Activated CD4-positive, CD25-positive, alpha-beta regulatory T cell treated with anti-CD3 and anti-CD28 coated beads, Interleukin-2, amount 50 U/mL, for 24 hours (primary cell): ENCODE measurements around the gene TMTC2.
A peak's percentile ranks its signal among the peaks of the same experiment; 100 is the strongest.

Experiments
- ATAC-seq, 2 donors: fragments of 150-1000 bp; cut with Tn5 transposase; one replicate each; pipeline ENCODE4 v1.10.0; 2021; ENCODE audit warnings: mild to moderate bottlenecking in 1 of 2, moderate library complexity in 1 of 2

TMTC2 gene

GRCh38 chr12:82686168-82687020 lies at the start of gene TMTC2:
Gene TMTC2, plus strand, starts transcription at chr12:82686906.
- peak; percentile 92 to 93 for ATAC-seq

DNA sequence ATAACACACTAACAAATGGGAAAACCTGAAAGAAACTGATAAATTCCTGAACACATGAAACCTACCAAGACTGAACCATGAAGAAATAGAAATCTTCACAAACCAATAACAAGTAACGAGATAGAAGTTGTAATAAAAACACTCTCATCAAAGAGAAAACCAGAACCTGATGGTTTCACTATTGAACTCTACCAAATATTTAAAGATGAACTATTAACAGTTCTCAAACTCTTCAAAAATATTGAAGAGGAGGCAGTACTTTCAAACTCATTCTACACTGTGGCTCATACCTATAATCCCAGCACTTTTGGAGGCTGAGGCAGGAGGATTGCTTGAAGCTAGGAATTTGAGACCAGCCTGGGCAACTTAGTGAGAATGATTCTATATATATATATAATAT lies 48.4 kb upstream of the TMTC2 start:
- ATAC-seq, result no peak

GRCh38 chr12:82644896-82645295 lies 41.8 kb upstream of the TMTC2 start:
- no peak for ATAC-seq

- ATAC-seq, result no peak
These were observed 41.3 kb upstream of the TMTC2 start for GRCh38 chr12:82645414-82645813.

- no peak for ATAC-seq
These were observed 38.9 kb upstream of the TMTC2 start for GRCh38 chr12:82647853-82648252.

- ATAC-seq, result no peak
These were observed 38.3 kb upstream of the TMTC2 start for GRCh38 chr12:82648259-82648909.

DNA sequence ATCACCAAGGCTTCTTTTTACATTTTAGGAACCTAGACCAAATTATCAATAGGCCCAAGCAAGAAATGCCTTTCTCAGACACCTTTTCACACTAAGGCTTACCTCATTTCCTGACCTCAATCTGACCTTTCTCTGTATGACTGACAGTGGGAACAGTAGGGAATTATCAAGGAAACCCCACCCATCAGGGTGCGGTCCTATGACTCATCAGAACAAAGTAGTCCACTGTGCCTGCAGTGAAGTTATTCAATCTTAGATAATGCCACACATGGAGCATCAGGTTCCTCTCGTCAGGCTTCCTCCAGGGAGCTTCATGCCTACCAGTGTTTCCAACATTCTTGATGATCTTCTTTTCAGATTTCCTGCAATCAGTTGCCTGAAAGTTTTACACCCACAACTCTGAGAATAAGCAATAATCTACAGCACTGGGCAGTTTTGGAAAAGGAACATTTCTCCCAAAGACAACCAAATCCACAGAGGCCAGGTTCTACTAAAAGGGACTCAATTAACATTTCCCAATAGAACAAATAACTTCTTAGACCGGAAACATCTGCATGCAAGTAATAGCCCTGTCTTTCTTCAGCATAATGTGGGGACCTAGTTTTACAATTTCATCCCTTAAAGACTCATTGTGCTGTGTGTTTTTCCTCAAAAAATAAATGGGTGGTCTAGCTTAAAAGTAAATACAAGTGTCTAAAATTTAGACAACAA lies 35.9 kb upstream of the TMTC2 start:
- ATAC-seq, result peak; percentile 30 to 32

- no peak for ATAC-seq
These were observed 35.2 kb upstream of the TMTC2 start for GRCh38 chr12:82651489-82651888.

- ATAC-seq, result no peak
These were observed 34.6 kb upstream of the TMTC2 start for GRCh38 chr12:82652071-82652470.

DNA sequence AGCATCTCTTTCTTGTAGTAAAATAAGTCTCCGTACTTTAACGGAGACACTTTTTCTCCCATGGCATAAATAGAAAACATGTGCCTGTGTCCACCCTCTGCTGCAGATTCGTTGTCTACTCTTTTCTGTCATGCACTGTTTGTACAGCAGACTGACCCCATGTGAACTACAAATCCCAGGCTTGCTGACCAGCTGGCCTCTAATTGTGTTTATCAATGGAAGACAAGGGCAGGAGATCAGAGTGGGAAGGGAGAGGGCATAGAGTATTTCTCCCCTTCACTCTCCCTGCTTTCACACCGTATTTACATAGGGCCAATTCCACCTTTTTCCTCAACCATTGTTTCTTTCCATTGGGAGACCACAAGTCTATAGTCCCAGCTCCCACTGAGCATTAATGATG lies 31.0 kb upstream of the TMTC2 start:
- ATAC-seq, result no peak

DNA sequence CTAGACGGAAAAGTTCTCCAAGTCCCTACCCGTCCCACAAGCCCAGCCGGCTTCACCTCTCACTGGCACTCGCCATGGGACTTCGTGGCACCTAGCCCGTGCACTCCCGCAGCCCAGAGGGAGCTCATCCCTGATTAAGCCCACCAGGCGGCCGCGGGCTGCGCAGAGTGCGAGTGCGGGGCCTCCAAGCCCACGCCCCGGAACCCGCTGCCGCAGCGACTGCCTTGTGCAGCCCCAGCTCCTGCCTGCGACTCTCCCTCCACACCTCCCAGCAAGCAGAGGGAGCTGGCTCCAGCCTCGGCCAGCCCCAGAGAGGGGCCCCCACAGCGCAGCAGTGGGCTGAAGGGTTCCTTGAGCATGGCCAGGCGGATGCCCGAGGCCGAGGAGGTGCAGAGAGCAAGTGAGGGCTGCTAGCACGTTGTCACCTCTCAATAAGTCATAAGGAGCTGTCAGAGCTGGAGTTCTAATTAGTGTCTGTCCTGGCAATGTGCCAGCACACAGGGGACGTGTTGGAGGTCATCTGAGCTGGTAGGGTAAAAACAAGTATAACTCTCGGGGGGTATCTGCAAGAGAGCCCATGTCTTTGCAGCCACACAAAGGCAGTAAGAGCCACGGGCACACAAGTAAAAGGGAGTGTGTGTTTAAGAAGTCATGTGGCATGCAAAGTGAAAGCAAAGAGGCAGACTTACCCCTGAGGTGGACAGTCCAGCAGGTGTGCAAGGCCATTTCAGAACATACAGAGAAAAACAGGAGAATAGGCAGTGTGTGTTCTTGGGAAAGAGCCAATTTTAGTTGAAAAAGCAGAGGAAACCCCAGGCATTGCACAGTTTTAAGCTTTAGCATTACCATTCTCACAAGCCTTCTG lies 27.1 kb upstream of the TMTC2 start:
- no peak for ATAC-seq

- ATAC-seq, result no peak
These were observed 26.0 kb upstream of the TMTC2 start for GRCh38 chr12:82660541-82661325.

GRCh38 chr12:82663893-82664292 lies 22.8 kb upstream of the TMTC2 start:
- ATAC-seq, result no peak

GRCh38 chr12:82665142-82665923 lies 21.4 kb upstream of the TMTC2 start:
- no peak for ATAC-seq

DNA sequence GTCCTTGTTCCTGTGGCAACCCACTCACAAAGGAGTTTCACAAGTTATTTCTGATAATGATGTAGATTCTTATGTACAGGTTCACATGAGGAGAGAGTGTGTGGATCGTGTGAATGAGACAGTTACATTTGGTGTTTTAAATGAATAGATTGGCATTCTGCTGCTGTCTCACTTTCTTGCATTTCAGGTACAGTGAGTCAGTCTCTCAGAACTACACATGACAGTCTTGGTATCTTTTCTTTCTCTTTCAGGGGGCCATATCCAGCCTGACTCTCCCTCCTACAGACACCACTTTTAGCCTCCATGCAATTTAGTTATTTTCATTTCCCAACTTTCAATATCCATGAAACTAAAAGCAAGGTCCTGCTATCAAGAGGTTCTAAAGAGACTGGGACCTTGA lies 19.9 kb upstream of the TMTC2 start:
- peak in 1 of 2 donors; percentile 33 for ATAC-seq

DNA sequence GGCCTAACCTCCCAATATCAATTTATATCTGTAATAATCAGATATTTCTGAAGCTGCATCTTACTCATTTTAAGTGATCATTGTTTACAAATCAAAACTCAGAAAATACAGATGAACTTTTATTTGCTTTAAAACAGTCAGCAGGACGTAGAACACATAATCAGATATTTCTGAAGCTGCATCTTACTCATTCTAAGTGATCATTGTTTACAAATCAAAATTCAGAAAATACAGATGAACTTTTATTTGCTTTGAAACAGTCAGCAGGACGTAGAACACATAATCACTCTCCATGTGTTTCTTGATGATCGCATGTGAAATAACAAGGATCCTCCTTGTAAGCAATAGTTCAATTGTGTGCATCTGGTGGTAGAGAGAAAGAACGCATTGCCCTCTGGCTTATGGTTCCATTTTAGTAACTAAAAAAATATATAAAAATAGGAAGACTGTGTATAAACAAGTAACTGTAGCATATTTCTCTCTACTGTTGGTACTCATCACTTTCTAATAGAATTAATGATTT lies 15.0 kb upstream of the TMTC2 start:
- no peak for ATAC-seq

DNA sequence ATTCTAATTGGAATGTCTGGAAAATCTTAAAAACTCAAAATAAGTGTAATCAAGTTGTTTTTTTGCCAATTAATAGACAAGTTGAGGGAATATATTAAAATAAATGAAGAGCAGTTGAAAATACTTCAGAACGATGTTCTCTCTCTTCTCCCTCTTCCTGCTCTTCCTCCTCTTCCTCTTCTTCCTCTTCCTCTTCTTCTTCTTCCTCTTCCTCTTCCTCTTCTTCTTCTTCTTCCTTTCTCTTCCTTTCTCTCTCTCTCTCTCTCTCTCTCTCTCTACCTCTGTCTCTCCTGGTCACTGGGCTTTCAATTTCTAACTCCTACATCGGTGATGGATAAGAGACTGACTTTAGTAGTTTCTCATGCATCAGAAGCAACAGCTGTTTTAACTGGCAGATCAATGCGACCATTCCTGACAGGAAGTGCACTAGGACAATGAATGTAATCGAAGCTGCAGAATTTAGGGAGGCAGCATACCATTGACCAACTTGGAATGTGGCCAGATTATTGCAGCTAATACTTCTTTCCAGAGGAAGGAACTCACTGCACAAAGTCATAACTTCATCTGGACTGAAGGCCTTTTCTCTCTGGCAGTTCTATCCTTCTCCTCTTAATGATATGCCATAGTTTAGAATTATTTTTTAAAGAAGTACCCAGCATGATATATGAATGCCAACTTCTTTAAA lies 13.8 kb upstream of the TMTC2 start:
- ATAC-seq, result no peak

GRCh38 chr12:82673698-82674097 lies 13.0 kb upstream of the TMTC2 start:
- no peak for ATAC-seq

GRCh38 chr12:82675246-82675645 lies 11.5 kb upstream of the TMTC2 start:
- ATAC-seq, result no peak

DNA sequence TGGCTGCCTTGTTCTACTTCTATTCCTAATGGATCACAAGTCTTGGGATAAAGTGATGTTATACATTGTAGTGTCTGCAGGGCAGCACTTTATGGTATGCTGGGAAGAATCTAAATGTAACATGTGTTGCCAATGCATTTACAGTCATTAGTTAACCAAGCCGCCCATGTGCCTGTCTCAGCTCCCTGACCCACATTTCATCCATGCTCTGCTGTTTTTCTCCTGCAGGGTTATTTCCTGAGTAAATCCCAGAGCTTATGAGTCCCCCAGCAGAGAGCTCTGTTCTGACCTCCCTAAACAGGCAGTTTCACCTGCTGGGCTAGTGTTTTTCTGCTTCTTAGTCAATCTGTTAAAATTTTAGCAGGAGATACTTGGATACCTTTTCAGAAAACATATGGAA lies 4.4 kb upstream of the TMTC2 start:
- ATAC-seq, result no peak
